NCI-H1417 treated with DMSO at 0.1 percent for 48 hours (cell line): Measurements from ENCODE around the gene UNC79.

Experiments used
- DNase-seq: peaks from one replicate; lab custom pipeline; 2025; lab: John Stamatoyannopoulos, UW

UNC79 gene

GRCh38 chr14:93727917-93728650 lies 297.3 kb downstream of the UNC79 start:
- no peak for DNase-seq

GRCh38 chr14:93728651-93729016 lies 297.9 kb downstream of the UNC79 start:
- no peak for DNase-seq

GRCh38 chr14:93729993-93730392 lies 299.3 kb downstream of the UNC79 start:
- no peak for DNase-seq

- no peak for DNase-seq
Measured at GRCh38 chr14:93731753-93732152, 301.0 kb downstream of the UNC79 start.

GRCh38 chr14:93732524-93732923 lies 301.8 kb downstream of the UNC79 start:
- DNase-seq, result no peak

- DNase-seq, result no peak
Measured at GRCh38 chr14:93733231-93733630, 302.5 kb downstream of the UNC79 start.

GRCh38 chr14:93733631-93734030 lies 302.9 kb downstream of the UNC79 start:
- no peak for DNase-seq

GRCh38 chr14:93734086-93734822 lies 303.5 kb downstream of the UNC79 start:
- DNase-seq, result no peak

- no peak for DNase-seq
Measured at GRCh38 chr14:93735206-93735605, 304.5 kb downstream of the UNC79 start.

GRCh38 chr14:93736378-93737014 lies 305.8 kb downstream of the UNC79 start:
- no peak for DNase-seq

- DNase-seq, result no peak
Measured at GRCh38 chr14:93737634-93738033, 306.9 kb downstream of the UNC79 start.

GRCh38 chr14:93741556-93742230 lies 311.0 kb downstream of the UNC79 start:
- no peak for DNase-seq

- no peak for DNase-seq
Measured at GRCh38 chr14:93742761-93743160, 312.0 kb downstream of the UNC79 start.

- DNase-seq, result no peak
Measured at GRCh38 chr14:93743270-93744060, 312.7 kb downstream of the UNC79 start.

- DNase-seq, result no peak
Measured at GRCh38 chr14:93744176-93744575, 313.4 kb downstream of the UNC79 start.

- no peak for DNase-seq
Measured at GRCh38 chr14:93744876-93745275, 314.1 kb downstream of the UNC79 start.

- no peak for DNase-seq
Measured at GRCh38 chr14:93745603-93746273, 315.0 kb downstream of the UNC79 start.

- DNase-seq, result no peak
Measured at GRCh38 chr14:93747102-93747501, 316.4 kb downstream of the UNC79 start.

- no peak for DNase-seq
Measured at GRCh38 chr14:93747560-93747959, 316.8 kb downstream of the UNC79 start.

- DNase-seq, result no peak
Measured at GRCh38 chr14:93748208-93749075, 317.7 kb downstream of the UNC79 start.
